ENCODE data around the gene PRSS53.

The PRSS53 gene

DNA sequence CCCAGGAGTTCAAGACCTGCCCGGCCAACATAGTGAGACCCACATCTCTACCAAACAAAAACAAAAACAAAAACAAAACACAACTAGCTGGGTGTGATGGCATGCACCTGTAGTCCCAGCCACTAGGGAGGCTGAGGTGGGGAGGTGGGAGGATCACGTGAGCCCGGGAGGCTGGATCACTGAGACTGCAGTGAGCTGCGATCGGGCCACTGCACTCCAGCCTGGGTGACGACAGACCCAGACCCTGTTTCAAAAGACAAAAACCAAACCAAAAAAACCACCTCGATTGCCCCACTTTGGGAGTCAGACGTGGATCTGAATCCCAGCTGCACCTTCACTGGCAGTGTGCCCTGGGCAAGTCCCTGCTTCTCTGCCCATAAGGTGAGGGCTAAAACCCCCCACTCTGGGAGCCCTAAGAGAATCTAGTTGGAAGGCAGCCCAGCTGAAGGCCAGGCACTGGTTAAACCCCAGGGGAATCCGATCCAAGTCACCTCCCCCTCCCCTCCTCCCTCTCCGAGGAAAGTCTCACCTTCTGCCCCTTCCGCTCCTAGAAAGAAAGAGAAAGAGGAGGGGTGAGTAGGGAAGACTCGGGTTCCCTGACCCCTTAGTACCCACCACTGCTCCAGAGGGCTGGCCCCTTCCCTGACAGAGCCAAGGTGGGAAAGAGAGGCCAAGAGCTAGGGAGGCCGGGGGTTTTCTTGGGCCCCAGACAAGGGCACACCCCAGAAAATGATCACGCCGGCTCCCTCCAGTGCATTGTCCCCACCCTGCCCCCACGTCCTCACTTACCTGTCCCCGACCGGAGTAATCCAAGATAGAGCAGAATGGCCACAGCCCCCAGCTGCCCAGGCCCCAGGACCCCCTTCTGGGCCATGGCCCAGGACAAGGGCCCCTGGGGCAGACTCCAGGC is 46.1 kb upstream of the PRSS53 start:
- Histone ChIP-seq H3K9ac (peak overlapping the region; percentile 83), H3K27me3 (ENCODE audit: control insufficient read depth, insufficient read depth, low read length) (no peaks in the 10 kb centered on the region), H3K4me1 (peaks cover 41% of the 10 kb centered on the region), H3K4me3 (ENCODE audit: low read depth, low read length) (peak overlapping the region; percentile 68), H3K36me3 (ENCODE audit: control insufficient read depth, insufficient read depth, low read length) (no peaks in the 10 kb centered on the region), H3K9me3 (ENCODE audit: control insufficient read depth, low read length) (no peaks in the 10 kb centered on the region), H3K79me2 (peaks cover 4% of the 10 kb centered on the region), H3K27ac (peak overlapping the region; percentile 59), H3K4me2 (ENCODE audit: low read length) (peak overlapping the region; percentile 72), H2AFZ (peak overlapping the region; percentile 80)
- TF ChIP-seq, protein P1, sequence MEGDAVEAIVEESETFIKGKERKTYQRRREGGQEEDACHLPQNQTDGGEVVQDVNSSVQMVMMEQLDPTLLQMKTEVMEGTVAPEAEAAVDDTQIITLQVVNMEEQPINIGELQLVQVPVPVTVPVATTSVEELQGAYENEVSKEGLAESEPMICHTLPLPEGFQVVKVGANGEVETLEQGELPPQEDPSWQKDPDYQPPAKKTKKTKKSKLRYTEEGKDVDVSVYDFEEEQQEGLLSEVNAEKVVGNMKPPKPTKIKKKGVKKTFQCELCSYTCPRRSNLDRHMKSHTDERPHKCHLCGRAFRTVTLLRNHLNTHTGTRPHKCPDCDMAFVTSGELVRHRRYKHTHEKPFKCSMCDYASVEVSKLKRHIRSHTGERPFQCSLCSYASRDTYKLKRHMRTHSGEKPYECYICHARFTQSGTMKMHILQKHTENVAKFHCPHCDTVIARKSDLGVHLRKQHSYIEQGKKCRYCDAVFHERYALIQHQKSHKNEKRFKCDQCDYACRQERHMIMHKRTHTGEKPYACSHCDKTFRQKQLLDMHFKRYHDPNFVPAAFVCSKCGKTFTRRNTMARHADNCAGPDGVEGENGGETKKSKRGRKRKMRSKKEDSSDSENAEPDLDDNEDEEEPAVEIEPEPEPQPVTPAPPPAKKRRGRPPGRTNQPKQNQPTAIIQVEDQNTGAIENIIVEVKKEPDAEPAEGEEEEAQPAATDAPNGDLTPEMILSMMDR (IDR thresholded peaks at IDR 0.05): no peak

DNA sequence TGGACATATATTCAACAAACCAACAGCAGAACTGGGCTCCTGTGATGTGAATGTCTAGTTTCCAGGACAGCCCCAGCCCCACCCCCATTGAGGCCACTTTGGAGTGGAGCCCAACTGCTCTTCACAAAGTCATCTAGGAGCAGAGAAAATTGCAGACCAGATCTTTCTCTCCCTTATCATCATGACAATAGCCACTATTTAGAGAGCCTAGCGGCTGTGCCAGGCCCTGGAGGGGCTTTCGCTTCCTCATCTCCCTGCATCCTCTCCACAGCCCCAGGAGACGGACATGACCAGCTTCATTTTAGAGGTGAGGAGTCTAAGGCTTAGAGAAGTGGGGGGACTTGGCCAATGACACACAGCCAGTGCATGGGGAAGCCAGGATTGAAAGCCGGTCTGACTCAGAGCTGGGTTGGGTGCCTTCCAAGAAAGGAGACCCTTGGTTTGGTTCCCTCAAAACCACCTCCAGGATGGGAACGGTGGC is 45.4 kb upstream of the PRSS53 start:
- no peaks in the 10 kb centered on the region for H3K27me3 ChIP-seq (ENCODE audit: control insufficient read depth, insufficient read depth, low read length)
- peak overlapping the region; percentile 72 for H3K4me2 ChIP-seq (ENCODE audit: low read length)
- no peaks in the 10 kb centered on the region for H3K9me3 ChIP-seq (ENCODE audit: control insufficient read depth, low read length)
- H3K36me3 ChIP-seq (ENCODE audit: control insufficient read depth, insufficient read depth, low read length): no peaks in the 10 kb centered on the region
- H3K4me3 ChIP-seq (ENCODE audit: low read depth, low read length): peak overlapping the region; percentile 68
- H2AFZ ChIP-seq: no peak overlapping the region
- peaks cover 4% of the 10 kb centered on the region for H3K79me2 ChIP-seq
- H3K9ac ChIP-seq: no peak overlapping the region
- peak overlapping the region; percentile 59 for H3K27ac ChIP-seq
- H3K4me1 ChIP-seq: peaks cover 44% of the 10 kb centered on the region
- TF ChIP-seq, protein P1 (IDR thresholded peaks at IDR 0.05): no peak

DNA sequence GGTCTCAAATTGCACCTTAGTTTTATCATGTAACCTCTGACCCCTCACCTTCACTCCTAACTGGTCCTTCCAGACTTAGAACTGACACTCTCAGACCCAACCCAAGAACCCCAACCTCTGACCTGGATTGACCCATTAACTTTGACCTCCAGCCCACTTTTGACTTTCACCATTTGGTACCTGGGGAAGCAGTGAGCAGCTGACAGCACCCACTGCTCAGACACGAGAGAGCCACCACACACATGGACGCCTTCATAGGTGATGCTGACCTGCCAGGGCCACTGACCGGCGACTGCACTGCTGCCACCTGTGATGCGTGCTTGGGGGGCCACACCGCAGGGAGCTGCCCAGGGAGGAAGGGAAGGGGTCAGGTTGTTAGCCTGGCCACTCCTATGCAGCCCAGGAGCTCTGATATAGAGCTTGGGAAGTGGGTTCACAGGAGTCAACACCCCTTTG is 44.3 kb upstream of the PRSS53 start:
- peaks cover 8% of the 10 kb centered on the region for H3K79me2 ChIP-seq
- no peaks in the 10 kb centered on the region for H3K9me3 ChIP-seq (ENCODE audit: control insufficient read depth, low read length)
- no peak overlapping the region for H3K4me2 ChIP-seq (ENCODE audit: low read length)
- no peak overlapping the region for H3K4me3 ChIP-seq (ENCODE audit: low read depth, low read length)
- H3K27ac ChIP-seq: no peak overlapping the region
- TF ChIP-seq, protein P1 (IDR thresholded peaks at IDR 0.05): no peak
- no peaks in the 10 kb centered on the region for H3K36me3 ChIP-seq (ENCODE audit: control insufficient read depth, insufficient read depth, low read length)
- H3K9ac ChIP-seq: no peak overlapping the region
- peaks cover 40% of the 10 kb centered on the region for H3K4me1 ChIP-seq
- H2AFZ ChIP-seq: no peak overlapping the region
- no peaks in the 10 kb centered on the region for H3K27me3 ChIP-seq (ENCODE audit: control insufficient read depth, insufficient read depth, low read length)

DNA sequence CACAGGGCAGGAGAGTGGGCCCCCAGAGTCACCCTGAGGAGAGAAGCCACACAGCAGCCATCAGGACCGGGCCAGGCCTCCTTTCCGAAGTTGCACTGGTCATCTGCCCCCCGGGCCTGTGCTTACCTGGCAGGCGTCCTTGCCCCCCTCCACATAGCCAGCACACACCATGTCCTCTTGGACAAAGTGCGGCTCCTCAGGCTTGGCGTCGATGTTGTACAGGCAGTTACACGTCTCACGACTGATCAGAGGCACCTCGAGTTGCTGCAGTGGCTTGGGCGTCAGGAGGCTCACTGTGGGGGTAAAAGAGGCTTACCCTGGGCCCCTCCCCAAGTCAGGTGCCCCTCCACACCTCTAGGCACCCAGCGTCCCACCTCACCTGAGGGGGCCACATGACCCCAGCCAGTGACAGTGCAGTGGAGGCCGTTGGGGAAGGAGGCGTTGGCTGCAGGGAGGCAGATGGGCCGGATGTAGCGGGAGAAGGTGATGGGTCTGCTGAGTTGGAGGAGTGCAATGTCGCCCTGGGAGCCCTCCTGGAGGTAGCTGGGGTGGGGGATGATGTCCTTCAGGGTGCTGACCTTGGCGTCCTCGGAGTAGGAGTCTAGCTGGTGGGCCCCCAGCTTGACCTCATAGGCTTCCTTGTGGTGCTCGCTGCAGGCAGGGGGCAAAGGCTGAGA is 43.7 kb upstream of the PRSS53 start:
- H3K9ac ChIP-seq: no peak overlapping the region
- H3K27ac ChIP-seq: no peak overlapping the region
- H3K4me2 ChIP-seq (ENCODE audit: low read length): no peak overlapping the region
- peaks cover 11% of the 10 kb centered on the region for H3K79me2 ChIP-seq
- no peaks in the 10 kb centered on the region for H3K27me3 ChIP-seq (ENCODE audit: control insufficient read depth, insufficient read depth, low read length)
- no peaks in the 10 kb centered on the region for H3K36me3 ChIP-seq (ENCODE audit: control insufficient read depth, insufficient read depth, low read length)
- H2AFZ ChIP-seq: no peak overlapping the region
- no peak overlapping the region for H3K4me3 ChIP-seq (ENCODE audit: low read depth, low read length)
- H3K4me1 ChIP-seq: peaks cover 40% of the 10 kb centered on the region
- TF ChIP-seq, protein P1 (IDR thresholded peaks at IDR 0.05): no peak
- no peaks in the 10 kb centered on the region for H3K9me3 ChIP-seq (ENCODE audit: control insufficient read depth, low read length)

Data from parathyroid adenoma (tissue), 2 donors.